T-helper 17 cell (primary cell): ENCODE measurements around the gene PHYHIPL. TPM values are rescaled to one million over a fixed set of nuclear protein-coding genes. Genes with fewer than 3 reads are reported as not detected.

ENCODE experiments used
- ATAC-seq: fragments of 150-1000 bp; cut with Tn5 transposase; 2 replicates; pipeline ENCODE4 v1.10.0; 2021; ENCODE audit warnings: mild to moderate bottlenecking, moderate library complexity
- DNase-seq, 3 donors: peaks; one replicate each; pipeline versions ENCODE4 v3.0.0 to v3.0.0-alpha.2; 2020 to 2021
- H3K9me3 ChIP-seq: one replicate; pipeline ENCODE4 v1.7.0; 2013; ENCODE audit warnings: low read length, mild to moderate bottlenecking; ENCODE audit not compliant: control insufficient read depth, poor library complexity, severe bottlenecking
- H3K27ac Mint-ChIP-seq: one replicate; pipeline ENCODE4 v1.8.0; 2022; ENCODE audit warnings: mild to moderate bottlenecking, moderate library complexity, mixed read lengths
- H3K27me3 Mint-ChIP-seq: one replicate; pipeline ENCODE4 v1.8.0; 2022; ENCODE audit warnings: mixed read lengths
- H3K36me3 Mint-ChIP-seq: one replicate; pipeline ENCODE4 v1.8.0; 2022; ENCODE audit warnings: low read depth, mixed read lengths
- H3K4me1 Mint-ChIP-seq: one replicate; pipeline ENCODE4 v1.8.0; 2022; ENCODE audit warnings: mild to moderate bottlenecking, mixed read lengths
- H3K4me3 Mint-ChIP-seq: one replicate; pipeline ENCODE4 v1.8.0; 2022; ENCODE audit warnings: mild to moderate bottlenecking, moderate library complexity, mixed read lengths
- total RNA-seq, 4 donors: library from RNA in 2 of 4; stranded (reverse) in 2 of 4; gene quantifications; one replicate each; pipeline ENCODE4 v1.2.3 and lab custom pipeline; 2022 to 2026

PHYHIPL gene
- total RNA-seq, 2 donors from 2014 or later = not detected

DNA sequence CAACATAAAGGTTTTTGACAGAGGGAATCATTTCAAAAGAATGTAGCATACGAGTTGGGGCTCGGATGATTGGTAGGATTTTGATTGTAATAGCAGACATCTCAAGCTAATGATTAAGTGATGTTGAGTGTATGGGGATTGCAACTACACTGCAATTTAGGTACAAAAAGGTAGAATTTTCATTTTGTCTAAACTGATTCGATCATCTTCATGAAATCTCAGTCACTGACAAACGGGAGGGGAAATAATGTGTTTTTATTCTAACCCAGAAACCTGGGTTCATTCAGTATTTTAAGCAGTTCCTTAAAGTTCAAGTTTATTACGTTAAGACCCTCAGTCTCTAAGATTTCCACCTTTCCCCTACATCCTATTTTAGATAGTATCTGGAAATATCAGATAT, 3.9 kb upstream of the PHYHIPL start:
- Mint-ChIP-seq H3K36me3 (peaks cover 4% of the 10 kb centered on the region), H3K27ac (no peak overlapping the region), H3K27me3 (peaks cover 10% of the 10 kb centered on the region), H3K4me3 (no peak overlapping the region), H3K4me1 (no peaks in the 10 kb centered on the region)
- H3K9me3 ChIP-seq = no peaks in the 10 kb centered on the region
- no peak for DNase-seq
- ATAC-seq = no peak

DNA sequence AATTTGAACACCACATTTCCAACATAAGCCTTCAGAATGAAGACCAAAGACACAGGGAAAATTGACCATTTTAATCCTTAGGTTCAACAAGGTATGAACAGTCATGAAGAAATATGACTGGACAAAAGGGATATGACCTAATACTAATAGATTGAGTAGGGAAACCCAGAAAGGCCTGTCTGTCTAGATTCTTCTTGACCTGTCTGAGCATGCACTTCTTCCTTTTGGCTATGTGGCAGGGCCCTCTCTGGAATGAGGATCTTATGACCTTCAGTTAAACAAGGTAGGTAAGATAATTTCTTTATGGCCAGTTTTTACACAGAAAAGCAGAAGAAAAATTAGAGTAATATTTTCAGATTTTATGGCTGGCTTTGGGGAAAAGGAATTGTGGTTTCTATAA, 3.0 kb upstream of the PHYHIPL start:
- no peaks in the 10 kb centered on the region for H3K9me3 ChIP-seq
- Mint-ChIP-seq H3K4me3 (no peak overlapping the region), H3K4me1 (no peaks in the 10 kb centered on the region), H3K36me3 (peaks cover 4% of the 10 kb centered on the region), H3K27me3 (peaks cover 10% of the 10 kb centered on the region), H3K27ac (no peak overlapping the region)
- DNase-seq (no peak), ATAC-seq (no peak)

DNA sequence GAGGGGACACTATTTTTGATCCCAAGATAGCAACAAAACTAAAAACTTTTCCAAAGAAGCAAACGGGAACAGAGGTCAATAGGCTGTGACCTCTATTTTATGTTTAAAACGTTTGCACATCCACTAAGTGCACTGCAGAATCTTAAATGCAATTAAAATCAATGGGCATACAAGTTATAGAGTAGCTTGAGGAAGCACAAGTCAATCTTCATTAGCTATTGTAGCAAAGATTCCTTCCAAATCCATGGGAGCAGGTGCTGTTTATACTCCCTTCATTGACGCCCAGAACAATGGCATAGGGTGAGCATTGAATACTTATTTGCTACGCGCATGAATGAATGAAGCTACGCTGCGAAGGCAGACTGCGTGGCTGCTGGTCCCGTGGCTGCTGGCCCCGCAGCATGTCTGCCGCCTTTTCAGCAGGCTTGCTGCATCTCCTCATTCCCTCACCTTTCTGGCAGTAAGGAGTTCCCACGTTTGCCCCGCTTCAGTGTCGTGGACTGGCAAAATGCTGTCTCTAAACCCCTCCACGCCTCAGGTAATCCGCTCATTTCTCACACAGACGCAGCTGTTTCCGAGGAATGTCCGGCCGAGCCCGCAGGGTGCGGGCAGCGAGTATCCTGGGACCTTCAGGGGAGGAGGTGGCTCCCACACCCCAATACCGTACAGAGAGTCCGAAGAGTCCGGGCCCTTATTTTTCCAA, 754 bp upstream of the PHYHIPL start:
- Mint-ChIP-seq H3K4me3 (no peak overlapping the region), H3K36me3 (peaks cover 4% of the 10 kb centered on the region)
- no peak for ATAC-seq

DNA sequence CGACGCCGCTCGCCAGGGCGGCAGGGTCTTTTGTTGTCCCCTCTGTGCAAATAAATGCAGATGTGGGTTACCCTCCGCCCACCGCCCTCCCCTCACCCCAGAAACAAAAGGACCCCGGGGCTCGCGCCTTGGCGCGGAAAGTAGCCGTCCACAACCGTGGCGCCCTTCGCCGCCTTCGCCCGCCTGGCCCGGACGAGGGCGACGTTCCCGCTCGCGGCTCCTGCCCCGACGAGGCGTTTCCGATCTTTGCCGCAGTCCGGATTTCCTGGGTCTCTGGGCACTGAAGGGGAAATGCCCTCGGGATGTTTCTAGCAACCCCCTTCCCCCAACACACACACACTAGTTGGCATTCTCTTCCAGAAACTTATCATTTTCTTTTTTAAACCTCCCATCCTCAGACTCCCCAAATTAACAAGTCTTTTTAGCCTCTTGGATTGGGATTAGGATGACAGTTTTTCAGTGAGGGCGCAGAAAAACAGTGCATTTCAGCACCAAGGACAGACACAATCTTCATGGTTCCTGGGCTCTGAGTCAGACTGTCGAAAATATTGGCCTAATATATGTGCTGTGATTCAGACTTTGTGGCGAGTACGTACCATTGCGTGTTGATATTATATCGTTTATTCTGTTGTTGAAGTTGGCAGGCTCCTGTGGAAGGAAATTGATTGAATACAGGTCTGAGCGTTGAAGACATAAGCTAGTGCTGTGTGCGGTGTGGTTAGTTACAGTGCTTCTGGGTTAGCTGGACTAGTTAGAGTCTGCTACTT, 771 bp downstream of the PHYHIPL start:
- Mint-ChIP-seq H3K4me3 (no peak overlapping the region), H3K27me3 (peaks cover 10% of the 10 kb centered on the region), H3K4me1 (no peaks in the 10 kb centered on the region)

More for the DNA sequence above, 754 bp upstream of the PHYHIPL start:
- Mint-ChIP-seq H3K4me1 (no peaks in the 10 kb centered on the region), H3K27ac (no peak overlapping the region), H3K27me3 (peaks cover 10% of the 10 kb centered on the region)
- H3K9me3 ChIP-seq = no peaks in the 10 kb centered on the region
- DNase-seq = no peak

DNA sequence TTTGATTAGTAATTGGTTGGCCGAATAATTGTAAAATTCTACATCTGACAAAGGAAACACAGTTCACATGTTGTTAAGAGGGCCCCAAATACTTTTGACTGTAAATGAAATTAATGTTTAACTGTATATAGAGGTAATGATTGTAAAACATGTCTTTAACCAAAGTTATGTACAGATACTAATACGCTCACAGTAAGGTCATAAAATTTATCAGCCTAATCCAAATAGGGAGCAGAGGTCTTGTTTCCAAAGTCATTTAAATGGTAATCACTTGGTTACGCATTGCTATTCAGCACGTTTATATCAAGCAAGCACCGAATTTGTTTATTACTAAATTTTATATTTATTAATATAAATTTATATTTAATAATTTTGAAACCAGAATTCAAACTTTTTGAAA, 1.4 kb downstream of the PHYHIPL start:
- ATAC-seq (no peak), DNase-seq (no peak)
- H3K9me3 ChIP-seq = no peaks in the 10 kb centered on the region
- Mint-ChIP-seq H3K27me3 (peaks cover 10% of the 10 kb centered on the region), H3K4me3 (no peak overlapping the region), H3K27ac (no peak overlapping the region), H3K4me1 (no peaks in the 10 kb centered on the region), H3K36me3 (peaks cover 4% of the 10 kb centered on the region)

More for the DNA sequence above, 771 bp downstream of the PHYHIPL start:
- DNase-seq = no peak
- no peaks in the 10 kb centered on the region for H3K9me3 ChIP-seq
- no peak overlapping the region for H3K27ac Mint-ChIP-seq
- no peak for ATAC-seq
- H3K36me3 Mint-ChIP-seq = peaks cover 4% of the 10 kb centered on the region

DNA sequence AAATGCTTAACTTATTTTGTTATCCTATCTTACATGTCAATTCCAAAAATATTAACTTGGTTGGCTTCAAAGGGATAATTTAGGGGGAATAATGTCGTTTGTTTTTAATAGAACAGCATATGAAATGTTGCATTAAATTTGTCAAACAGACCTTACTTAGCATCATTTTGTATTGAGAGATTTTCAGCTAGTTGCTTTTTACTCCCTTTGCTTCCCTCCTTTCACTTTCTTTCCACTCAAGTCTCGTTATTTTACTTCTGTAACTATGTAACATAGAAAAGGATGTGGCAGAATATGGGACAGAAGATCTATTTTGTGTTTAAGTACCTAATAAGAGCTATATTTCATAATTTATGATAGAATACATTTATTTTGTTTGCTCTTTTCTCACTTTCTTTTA, 2.6 kb downstream of the PHYHIPL start:
- no peaks in the 10 kb centered on the region for H3K9me3 ChIP-seq
- peaks cover 4% of the 10 kb centered on the region for H3K36me3 Mint-ChIP-seq
- no peak overlapping the region for H3K27ac Mint-ChIP-seq
- DNase-seq (no peak), ATAC-seq (no peak)
- peaks cover 10% of the 10 kb centered on the region for H3K27me3 Mint-ChIP-seq
- H3K4me3 Mint-ChIP-seq = no peak overlapping the region
- no peaks in the 10 kb centered on the region for H3K4me1 Mint-ChIP-seq

DNA sequence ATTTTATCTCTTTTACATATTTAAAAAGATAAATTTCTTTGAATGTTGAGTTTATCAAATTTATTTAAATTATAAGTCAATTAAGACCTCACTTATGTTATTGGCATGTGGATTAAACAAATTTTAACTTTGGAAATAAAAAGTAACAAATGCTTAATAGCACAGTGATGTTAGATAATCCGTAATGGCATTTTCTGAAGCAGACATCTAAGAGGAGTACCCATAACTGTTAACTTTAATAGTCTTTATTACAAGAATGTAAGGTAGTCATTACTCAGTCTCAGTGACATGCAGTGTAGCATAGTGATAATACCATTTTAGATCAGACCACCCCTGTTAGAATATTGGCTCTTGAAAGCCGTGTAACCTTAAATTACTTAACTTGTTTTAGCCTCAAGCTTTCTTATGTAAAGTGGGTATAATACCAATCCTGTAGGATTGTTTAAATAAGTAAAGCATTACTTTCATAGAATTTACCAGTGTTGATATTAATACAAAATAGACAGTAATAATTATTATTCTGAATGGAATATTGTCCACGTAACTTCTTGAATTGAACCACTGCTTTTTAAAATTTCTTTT, 4.3 kb downstream of the PHYHIPL start:
- Mint-ChIP-seq H3K27ac (no peak overlapping the region), H3K27me3 (peaks cover 3% of the 10 kb centered on the region), H3K4me1 (no peaks in the 10 kb centered on the region), H3K4me3 (no peak overlapping the region), H3K36me3 (peaks cover 4% of the 10 kb centered on the region)
- ATAC-seq = no peak
- DNase-seq = no peak
- H3K9me3 ChIP-seq = no peaks in the 10 kb centered on the region

DNA sequence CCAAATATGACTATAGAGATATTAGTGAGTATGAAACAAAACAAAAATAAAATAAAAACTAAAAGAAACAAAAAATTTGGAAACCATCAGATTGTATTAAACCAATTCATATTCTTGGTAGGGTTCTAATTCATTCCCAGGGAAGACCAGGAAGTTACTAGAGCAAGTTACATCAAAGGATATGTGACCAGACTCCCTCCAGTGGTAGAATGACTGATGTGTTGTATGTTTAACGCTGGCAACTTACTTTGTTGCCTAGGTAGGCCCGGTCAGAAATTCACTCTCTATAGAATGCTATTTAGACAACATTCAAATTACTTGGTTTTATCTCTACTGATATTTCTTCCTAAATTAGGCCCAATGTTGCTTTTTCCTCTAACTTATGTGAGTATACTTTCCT, 5.2 kb downstream of the PHYHIPL start:
- Mint-ChIP-seq H3K27me3 (no peaks in the 10 kb centered on the region), H3K4me3 (no peak overlapping the region), H3K36me3 (peaks cover 4% of the 10 kb centered on the region), H3K27ac (no peak overlapping the region), H3K4me1 (no peaks in the 10 kb centered on the region)
- H3K9me3 ChIP-seq = no peaks in the 10 kb centered on the region
- ATAC-seq = no peak
- DNase-seq = no peak

DNA sequence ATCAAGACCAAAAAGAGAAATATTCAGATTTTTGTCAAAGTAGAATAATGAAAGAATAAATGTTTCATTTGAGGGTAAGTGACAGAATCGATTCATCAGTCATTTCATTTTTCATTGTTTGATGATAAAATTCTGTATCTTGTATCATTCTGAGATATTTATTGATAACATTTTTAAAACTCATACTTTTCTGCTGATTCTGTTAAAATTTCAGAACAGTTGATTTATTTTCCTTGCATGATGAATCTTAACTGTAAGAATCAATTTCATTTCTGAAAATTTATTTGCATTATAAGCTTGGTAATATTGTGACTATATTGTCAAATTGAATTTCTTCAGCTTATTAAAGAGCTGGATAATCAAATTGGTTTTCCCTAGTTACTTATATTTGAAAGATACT, 13.9 kb downstream of the PHYHIPL start:
- H3K27me3 Mint-ChIP-seq = no peaks in the 10 kb centered on the region
- H3K36me3 Mint-ChIP-seq = no peaks in the 10 kb centered on the region
- no peaks in the 10 kb centered on the region for H3K4me1 Mint-ChIP-seq
- H3K9me3 ChIP-seq = no peaks in the 10 kb centered on the region
- no peak overlapping the region for H3K4me3 Mint-ChIP-seq
- no peak overlapping the region for H3K27ac Mint-ChIP-seq
- DNase-seq (no peak), ATAC-seq (no peak)

DNA sequence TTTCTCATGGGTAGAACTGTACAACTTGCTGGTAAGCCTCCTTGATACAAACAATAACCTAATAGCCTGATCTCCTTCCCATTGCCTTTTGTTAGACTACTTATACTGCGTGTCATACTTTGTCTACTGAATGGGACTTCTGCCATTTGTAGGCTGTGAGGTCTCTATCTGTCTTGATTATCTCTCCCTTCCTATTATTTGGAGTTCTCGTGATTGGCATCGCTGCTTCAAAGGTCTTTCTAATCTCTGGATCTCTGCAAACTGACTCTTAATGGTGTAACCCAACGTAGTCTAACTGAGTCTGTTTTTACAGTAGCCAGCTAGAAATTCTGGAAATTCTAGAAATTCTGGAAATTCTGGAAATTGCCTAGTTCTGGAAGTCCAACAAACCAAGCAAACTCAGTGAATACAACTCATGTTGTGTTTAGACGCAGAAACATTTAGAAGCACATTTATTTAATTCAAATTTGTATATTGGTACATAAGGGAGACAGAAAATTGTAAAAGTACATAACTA, 29.8 kb downstream of the PHYHIPL start:
- no peak for ATAC-seq
- no peak for DNase-seq
- Mint-ChIP-seq H3K4me3 (no peak overlapping the region), H3K36me3 (no peaks in the 10 kb centered on the region), H3K27me3 (no peaks in the 10 kb centered on the region), H3K27ac (no peak overlapping the region), H3K4me1 (no peaks in the 10 kb centered on the region)
- H3K9me3 ChIP-seq = no peaks in the 10 kb centered on the region

DNA sequence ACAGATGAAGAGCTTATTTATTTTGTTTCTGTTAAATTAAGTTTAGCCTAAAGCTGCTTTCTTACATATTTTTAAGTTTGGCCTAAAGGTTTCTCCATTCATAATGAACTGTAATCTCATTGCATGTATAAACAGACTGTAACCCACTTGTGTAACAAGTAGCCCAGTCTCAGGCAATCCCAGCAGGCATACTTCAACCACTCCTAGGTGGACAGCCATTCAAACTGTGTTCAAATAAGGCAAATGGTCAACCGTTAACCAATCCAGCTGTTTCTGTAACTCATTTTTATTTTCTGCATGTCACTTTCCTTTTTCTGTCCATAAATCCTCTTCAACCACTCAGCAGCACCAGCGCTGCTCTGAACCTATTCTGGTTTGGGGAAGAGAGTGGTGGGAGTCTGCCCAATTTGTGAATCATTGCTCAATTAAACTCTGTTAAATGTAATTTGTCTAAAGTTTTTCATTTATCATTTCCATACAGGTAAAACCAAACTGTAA, 35.9 kb downstream of the PHYHIPL start:
- Mint-ChIP-seq H3K27ac (no peak overlapping the region), H3K27me3 (no peaks in the 10 kb centered on the region), H3K4me1 (peaks cover 2% of the 10 kb centered on the region), H3K4me3 (no peak overlapping the region), H3K36me3 (no peaks in the 10 kb centered on the region)
- H3K9me3 ChIP-seq = no peaks in the 10 kb centered on the region
- DNase-seq (no peak), ATAC-seq (no peak)

DNA sequence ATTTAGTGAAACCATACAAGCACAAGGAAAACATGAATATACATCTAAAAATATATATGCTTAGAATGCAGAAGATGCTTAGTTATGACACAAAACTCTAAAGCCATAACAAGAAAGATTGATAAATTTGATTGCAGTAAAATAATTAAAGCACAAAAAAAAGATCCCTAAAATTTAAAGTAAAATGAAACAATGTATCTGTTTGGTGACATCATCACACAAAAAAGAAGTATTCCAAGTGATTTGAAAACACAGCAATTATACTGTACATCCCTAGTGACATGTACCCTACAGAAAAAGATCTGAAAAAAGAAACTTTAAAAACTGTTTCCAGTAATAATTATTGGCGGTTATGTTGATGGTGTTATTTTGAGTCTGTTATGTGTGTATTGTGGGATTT, 37.7 kb downstream of the PHYHIPL start:
- H3K9me3 ChIP-seq = no peaks in the 10 kb centered on the region
- no peaks in the 10 kb centered on the region for H3K27me3 Mint-ChIP-seq
- no peak for ATAC-seq
- H3K27ac Mint-ChIP-seq = no peak overlapping the region
- peaks cover 2% of the 10 kb centered on the region for H3K4me1 Mint-ChIP-seq
- H3K36me3 Mint-ChIP-seq = no peaks in the 10 kb centered on the region
- no peak overlapping the region for H3K4me3 Mint-ChIP-seq
- DNase-seq = no peak

DNA sequence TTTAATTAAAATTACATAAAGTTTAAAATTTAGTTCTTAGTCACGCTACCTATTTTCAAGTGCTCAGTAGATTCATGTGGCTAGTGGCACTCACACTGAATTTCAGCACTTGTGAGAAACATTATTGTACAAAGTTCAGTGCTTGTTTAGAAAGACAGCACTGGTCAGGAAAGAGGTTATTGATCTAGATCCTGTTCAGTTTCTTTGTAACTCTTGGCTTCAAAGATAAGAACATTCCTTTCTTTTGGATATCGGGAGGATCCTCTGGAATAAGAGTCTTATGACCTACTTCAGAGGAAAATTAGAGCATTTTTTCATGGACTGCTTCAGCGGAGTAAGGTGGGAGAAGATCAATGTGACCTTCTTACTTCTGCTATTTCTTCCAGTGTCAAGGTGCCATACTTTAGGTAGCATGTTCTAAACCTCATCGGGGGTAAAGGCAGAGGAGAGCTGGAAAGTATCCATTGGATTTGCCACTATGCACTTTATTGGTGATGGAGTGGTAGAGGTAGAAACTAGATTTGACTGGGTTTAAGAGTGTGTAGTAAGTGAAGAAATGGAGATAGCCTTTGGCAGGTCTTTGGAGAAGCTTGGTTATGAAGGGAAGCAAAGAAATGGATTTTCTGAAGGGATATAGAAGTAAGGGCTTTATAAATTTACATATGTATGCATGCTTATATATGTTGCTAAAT, 39.9 kb downstream of the PHYHIPL start:
- DNase-seq = no peak
- ATAC-seq = no peak
- H3K27ac Mint-ChIP-seq = no peak overlapping the region
- H3K27me3 Mint-ChIP-seq = no peaks in the 10 kb centered on the region
- no peak overlapping the region for H3K4me3 Mint-ChIP-seq
- H3K36me3 Mint-ChIP-seq = no peaks in the 10 kb centered on the region
- peaks cover 2% of the 10 kb centered on the region for H3K4me1 Mint-ChIP-seq
- H3K9me3 ChIP-seq = no peaks in the 10 kb centered on the region
